Urinary bladder (tissue), 4 donors: ENCODE results near the gene SETSIP. TPM values are rescaled to one million over a fixed set of nuclear protein-coding genes. Genes with fewer than 3 reads are reported as not detected.
"Not testable (repeated sequence)": the region's sequence is repeated elsewhere in the genome, so short reads cannot be mapped to it uniquely, and the experiment has no call there.

Experiments
- DNase-seq: peaks from one replicate; pipeline ENCODE4 v3.0.0-alpha.2; 2015; ENCODE audit errors: extremely low spot score
- H3K27ac ChIP-seq: one replicate; pipeline ENCODE4 v1.5.1; 2013; ENCODE audit warnings: low read depth, mild to moderate bottlenecking, moderate library complexity
- H3K36me3 ChIP-seq: one replicate; pipeline ENCODE4 v1.6.1; 2013; ENCODE audit warnings: mild to moderate bottlenecking, moderate library complexity; ENCODE audit not compliant: insufficient read depth
- H3K4me1 ChIP-seq: one replicate; pipeline ENCODE4 v1.6.1; 2013; ENCODE audit warnings: mild to moderate bottlenecking, moderate library complexity; ENCODE audit not compliant: insufficient read depth
- H3K4me3 ChIP-seq: one replicate; pipeline ENCODE4 v1.5.1; 2013; ENCODE audit warnings: low read depth, low read length
- WGBS: extraction: QIAGEN DNeasy Blood & Tissue Kit; methylation state at CpG from one replicate; pipeline ENCODE4 v1.1.7; 2013; 5-methylcytosine and 5-hydroxymethylcytosine counted together
- polyA plus RNA-seq: library from polyadenylated mRNA; stranded (reverse); fragments of 200-250 nt; gene quantifications from one replicate; pipeline ENCODE4 v1.2.3, GENCODE V29; 2013
- total RNA-seq: library from RNA; depleted of rRNA; stranded (reverse); fragments of >200 nt; gene quantifications from one replicate; pipeline ENCODE4 v1.2.3, GENCODE V29; 2014
- donor health status: healthy with polysubstance abuse.
- donor health status: healthy.

Gene SETSIP
- total and polyA plus RNA-seq, 2 donors = not detected

DNA sequence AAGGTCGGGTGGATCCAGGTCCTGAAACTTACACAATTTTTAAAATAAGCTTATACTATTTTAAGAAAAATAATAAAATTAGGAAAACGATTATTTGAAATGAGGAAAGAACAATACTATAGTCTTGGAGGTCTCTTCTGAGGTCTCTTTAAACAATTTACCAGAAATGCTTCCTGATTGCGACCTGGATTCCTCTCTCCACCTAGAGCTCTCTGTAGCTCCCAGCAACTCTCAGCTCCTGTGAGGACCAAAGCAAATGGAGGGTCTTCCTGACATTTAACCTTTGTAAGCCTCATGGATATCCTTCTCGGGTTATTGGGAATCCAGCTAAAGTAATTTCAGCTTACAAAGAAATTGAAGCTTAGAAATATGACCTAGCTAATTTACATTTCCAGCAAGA is 5.8 kb upstream of the SETSIP start:
- no peak overlapping the region for H3K27ac ChIP-seq

DNA sequence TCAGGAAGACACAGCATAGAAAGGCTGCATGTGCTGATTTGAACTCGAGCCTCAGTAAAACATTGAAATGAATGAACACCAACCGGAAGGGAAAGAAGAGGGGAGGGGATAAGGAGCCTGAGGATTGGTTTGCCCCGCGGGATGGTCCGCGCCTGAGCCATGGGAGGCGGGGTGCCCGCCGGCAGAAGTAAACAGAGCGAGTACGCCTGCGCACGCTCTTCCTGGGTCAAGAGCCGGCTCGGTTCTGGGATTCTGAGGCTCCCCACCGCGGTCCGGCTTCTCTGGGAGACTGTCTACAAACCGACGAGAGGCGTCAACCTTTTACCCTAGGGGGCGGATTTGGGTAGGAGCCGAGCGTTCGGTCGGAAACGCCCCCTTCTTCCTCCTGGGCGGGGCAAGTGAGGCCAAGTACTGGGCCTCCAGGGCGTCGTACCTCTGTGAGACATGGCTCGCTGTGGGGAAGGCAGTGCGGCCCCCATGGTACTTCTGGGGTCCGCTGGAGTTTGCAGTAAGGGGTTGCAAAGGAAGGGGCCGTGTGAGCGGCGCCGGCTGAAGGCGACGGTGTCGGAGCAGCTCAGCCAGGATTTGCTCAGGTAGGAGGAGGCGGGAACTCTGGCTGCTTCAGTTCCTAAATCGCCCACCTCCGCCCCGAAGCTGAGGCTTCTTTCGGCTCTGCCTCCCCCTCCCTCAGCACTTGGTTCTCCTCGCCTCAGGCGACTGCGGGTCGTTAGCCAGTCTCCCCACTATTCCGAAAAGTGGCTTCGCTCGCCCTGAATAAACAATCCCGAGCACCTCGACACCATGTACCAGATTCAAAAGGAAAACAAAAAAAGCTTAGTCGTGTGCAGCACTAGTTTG is 5.1 kb upstream of the SETSIP start, which contains the start of gene BTBD8:
Gene BTBD8, plus strand, starts transcription at position 218 of the 858 bp plus-strand sequence. Its CDS starts 227 bp downstream, at position 445.
- Histone ChIP-seq H3K27ac (peak within 1 kb of the TSS; percentile 67), H3K4me3 (peak within 1 kb of the TSS; percentile 76), H3K4me1 (no peaks in the 10 kb centered on the region), H3K36me3 (no peaks in the 10 kb centered on the region)
- peak; percentile 50 for DNase-seq
- WGBS = under 1% methylated on average over 55 of the region's 55 CpGs

More for the DNA sequence above, 5.8 kb upstream of the SETSIP start:
- no peak for DNase-seq
- H3K4me3 ChIP-seq = peak overlapping the region; percentile 76
- H3K4me1 ChIP-seq = no peaks in the 10 kb centered on the region
- H3K36me3 ChIP-seq = no peaks in the 10 kb centered on the region
- 30% methylated on average over 4 of the region's 4 CpGs for WGBS

DNA sequence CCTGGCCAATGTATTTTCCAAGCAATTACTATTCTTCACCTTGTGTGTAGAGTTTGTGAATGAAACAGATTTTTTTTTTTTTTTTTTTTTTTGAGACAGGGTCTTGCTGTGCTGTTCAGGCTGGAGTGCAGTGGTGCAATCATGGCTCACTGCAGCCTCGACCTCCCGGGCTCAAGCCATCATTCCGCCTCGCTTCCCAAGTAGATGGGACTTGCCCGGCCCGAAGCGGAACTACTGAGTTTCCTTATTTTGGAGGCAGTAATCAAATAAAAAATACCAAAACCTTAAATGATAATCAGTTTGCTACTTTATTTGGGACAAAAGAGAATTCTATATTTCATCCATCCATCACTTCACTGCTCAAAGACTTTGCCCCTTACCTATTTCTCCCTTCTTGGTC is 4.2 kb upstream of the SETSIP start:
- Histone ChIP-seq H3K4me3 (no peak overlapping the region), H3K36me3 (no peaks in the 10 kb centered on the region), H3K4me1 (no peaks in the 10 kb centered on the region), H3K27ac (no peak overlapping the region)
- DNase-seq = no peak
- WGBS = 94% methylated on average over 7 of the region's 7 CpGs

DNA sequence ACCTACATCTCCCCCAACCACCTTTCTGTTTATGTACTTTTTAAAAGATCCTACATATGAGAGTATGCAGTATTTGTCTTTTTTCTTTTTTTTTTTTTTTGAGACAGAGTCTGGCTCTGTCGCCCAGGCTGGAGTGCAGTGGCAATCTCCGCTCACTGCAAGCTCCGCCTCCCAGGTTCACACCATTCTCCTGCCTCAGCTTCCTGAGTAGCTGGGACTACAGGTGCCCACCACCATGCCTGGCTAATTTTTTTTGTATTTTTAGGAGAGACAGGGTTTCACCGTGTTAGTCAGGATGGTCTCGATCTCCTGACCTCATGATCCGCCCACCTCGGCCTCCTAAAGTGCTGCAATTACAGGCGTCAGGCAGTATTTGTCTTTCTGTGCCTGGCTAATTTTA is 2.9 kb upstream of the SETSIP start:
- not testable (repeated sequence) for H3K27ac ChIP-seq, H3K4me1 ChIP-seq
- WGBS = 88% methylated on average over 8 of the region's 8 CpGs

DNA sequence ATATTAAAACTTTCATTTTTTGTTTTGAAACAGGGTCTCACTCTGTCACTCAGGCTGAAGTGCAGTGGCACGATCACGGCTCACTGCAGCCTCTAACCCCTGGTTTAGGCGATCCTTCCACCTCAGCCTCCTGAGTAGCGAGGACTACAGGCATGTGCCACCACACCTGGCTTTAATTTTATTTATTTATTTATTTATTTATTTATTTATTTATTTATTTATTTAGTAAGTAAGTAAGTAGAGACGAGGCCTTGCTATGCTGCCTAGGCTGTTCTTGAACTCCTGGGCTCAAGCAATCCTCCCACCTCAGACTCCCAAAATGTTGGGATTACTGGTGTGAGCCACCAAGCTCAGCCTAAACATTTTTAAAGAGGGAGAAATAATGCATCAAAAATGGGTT is 1.2 kb upstream of the SETSIP start:
- no peak overlapping the region for H3K4me3 ChIP-seq
- no peaks in the 10 kb centered on the region for H3K4me1 ChIP-seq
- no peak overlapping the region for H3K27ac ChIP-seq
- DNase-seq = no peak
- WGBS = 93% methylated on average over 5 of the region's 5 CpGs
- H3K36me3 ChIP-seq = no peaks in the 10 kb centered on the region

More for the DNA sequence above, 2.9 kb upstream of the SETSIP start:
- H3K4me3 ChIP-seq, H3K36me3 ChIP-seq, DNase-seq: not testable (repeated sequence)

DNA sequence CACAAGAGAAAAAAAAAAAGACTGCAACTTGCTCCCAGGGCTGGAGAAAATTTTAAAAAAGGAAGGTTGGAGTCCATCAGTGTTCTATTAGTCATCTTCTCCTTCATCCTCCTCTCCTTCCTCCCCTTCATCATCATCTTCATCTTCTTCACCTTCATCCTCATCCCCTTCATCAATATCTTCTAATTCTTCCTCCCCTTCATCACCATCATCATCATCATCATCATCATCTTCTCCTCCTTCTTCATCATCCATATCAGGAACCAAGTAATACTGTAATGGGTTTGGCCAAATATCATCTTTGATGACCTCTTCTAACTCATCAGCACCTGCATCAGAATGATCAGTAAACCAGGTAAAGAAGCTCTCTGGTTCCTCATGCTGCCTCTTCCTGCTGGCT is 765 bp downstream of the SETSIP start:
- not testable (repeated sequence) for H3K4me3 ChIP-seq, H3K27ac ChIP-seq, DNase-seq, H3K4me1 ChIP-seq, H3K36me3 ChIP-seq

DNA sequence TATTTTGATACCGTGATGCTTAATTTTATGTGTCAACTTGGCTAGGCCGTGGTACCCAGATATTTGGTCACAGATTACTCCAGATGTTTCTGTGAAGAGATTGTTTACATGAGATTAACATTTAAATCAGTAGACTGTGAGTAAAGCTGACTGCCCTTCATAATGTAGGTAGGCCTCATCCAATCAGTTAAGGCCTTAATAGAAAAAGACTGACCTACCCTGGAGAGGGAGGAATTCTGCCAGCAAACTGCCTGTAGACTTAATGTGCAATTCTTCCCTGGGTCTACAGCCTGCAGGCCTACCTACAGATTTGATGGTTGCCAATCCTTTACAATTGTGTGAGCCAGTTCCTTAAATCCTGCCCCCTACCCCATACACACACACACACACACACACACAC is 4.3 kb downstream of the SETSIP start:
- H3K36me3 ChIP-seq = no peaks in the 10 kb centered on the region
- H3K4me3 ChIP-seq = no peak overlapping the region
- no peak for DNase-seq
- no peak overlapping the region for H3K27ac ChIP-seq
- H3K4me1 ChIP-seq = no peaks in the 10 kb centered on the region
- 58% methylated on average over 2 of the region's 2 CpGs for WGBS

DNA sequence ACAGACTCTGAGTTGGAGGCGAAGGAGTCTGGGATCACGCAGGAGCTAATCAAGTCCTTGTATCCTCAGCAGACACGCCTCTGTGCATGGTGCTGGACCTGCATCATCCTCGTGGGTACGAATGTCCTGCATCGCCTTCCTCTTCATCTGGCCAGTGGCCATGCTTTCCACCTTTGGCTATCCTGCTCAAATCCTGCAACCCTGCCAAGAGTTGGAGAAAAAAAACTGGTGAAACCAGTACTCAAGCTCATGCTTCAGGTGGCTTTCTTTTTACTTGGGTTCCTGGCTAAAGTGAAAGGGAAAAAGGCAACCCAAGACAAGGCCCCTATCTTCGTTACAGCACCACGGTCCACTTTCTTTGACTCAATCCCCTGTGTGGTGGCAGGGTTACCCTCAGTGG is 8.9 kb downstream of the SETSIP start:
- H3K4me3 ChIP-seq = no peak overlapping the region
- 85% methylated on average over 8 of the region's 8 CpGs for WGBS

DNA sequence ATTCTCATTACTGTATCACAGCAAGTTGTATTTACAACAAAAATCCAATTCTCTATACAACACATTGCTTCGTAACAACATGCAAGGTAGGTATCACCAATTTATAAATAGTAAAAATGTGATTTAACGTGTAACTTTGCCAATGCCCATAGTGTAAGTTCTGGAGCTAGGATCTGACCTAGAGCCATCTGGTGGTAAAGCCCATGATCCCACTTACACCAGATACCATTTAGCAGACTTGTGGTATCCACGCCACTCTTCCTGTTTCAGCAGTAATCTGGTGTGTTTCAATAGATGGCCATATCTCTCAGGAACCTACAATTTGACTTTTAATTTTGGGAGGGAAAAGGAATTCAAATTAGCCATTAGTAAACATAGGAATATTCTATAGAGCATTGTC is 10.2 kb downstream of the SETSIP start:
- H3K27ac ChIP-seq = no peak overlapping the region
- no peak for DNase-seq
- no peak overlapping the region for H3K4me3 ChIP-seq
- WGBS = 85% methylated on average over 3 of the region's 3 CpGs
- no peaks in the 10 kb centered on the region for H3K4me1 ChIP-seq
- H3K36me3 ChIP-seq = no peaks in the 10 kb centered on the region

More for the DNA sequence above, 8.9 kb downstream of the SETSIP start:
- Histone ChIP-seq H3K4me1 (no peaks in the 10 kb centered on the region), H3K36me3 (no peaks in the 10 kb centered on the region), H3K27ac (no peak overlapping the region)
- no peak for DNase-seq

DNA sequence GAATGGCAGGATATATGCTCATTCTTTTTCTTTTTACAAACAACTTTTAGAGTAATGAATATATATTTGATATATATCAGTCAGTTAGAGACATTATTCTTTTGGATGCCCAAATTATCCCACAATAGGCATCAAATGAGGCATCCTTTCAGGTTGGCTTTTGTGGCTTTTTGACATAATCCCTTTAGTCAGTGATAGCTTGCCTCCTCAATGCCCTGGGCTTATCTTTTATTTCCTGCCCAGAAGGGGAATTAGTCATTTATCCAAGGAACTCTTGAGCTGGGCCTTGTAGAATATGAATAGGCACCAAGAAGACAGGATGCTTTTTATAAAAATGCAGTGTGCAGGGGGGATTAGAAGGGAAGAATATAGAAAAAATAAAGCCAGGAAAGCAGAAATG is 23.3 kb downstream of the SETSIP start:
- Histone ChIP-seq H3K36me3 (no peaks in the 10 kb centered on the region), H3K4me3 (no peak overlapping the region), H3K4me1 (no peaks in the 10 kb centered on the region), H3K27ac (no peak overlapping the region)
- DNase-seq = no peak

DNA sequence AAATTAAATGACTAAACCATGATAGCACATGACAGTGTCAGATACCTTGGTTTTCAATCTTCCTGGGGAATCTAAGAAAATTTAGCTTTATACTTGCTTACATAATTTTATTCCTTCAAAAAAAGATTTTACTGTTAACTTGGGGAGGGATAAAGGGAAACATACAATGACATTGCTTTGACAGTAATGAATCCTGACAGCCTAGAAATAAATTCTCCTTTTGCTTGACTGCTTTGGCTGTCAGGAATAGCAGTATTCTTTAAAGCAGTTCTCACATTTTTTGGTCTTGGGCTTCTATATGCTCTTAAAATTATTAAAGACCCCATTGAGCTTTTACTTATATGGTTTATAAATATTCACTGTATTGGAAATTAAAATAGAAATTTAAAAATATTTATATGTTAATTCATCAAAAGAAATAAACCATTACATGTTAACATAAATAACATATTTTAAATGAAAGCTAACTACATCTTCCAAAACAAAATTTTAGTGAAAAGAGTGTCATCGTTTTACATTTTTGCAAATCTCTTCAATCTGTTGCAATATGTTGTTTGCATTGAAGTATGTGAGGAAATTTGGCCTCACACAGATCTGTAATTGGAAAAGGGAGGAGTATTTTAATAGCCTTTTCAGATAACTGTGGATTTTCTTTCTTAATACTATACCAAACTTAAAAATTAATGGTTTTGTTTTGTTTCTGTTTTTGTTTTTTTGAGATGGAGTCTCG is 29.3 kb downstream of the SETSIP start:
- DNase-seq = no peak
- Histone ChIP-seq H3K4me1 (no peaks in the 10 kb centered on the region), H3K4me3 (no peak overlapping the region), H3K36me3 (no peaks in the 10 kb centered on the region), H3K27ac (no peak overlapping the region)
- WGBS = 90% methylated on average over 2 of the region's 2 CpGs

DNA sequence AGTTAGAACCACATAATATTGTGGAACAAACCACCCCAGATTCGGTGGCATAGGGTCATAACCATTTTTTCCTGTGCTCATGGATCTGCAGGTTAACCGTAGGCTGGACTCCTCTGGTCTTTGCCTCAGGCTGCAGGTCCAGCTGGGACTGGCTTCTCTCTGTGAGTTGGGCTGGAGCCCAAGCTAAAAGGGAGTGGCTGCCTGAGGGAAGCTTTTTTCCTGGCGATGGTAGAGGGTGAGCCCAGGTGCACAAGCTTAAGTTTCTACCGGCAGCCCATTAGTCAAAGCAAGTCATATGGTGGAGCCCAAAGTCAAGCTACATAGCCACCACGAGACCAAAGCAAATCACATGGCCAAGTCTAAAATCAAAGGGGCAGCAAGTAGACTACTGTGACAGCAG is 31.6 kb downstream of the SETSIP start:
- Histone ChIP-seq H3K4me1 (no peaks in the 10 kb centered on the region), H3K27ac (no peak overlapping the region), H3K4me3 (no peak overlapping the region), H3K36me3 (no peaks in the 10 kb centered on the region)
- WGBS = 74% methylated on average over 5 of the region's 5 CpGs
- no peak for DNase-seq

DNA sequence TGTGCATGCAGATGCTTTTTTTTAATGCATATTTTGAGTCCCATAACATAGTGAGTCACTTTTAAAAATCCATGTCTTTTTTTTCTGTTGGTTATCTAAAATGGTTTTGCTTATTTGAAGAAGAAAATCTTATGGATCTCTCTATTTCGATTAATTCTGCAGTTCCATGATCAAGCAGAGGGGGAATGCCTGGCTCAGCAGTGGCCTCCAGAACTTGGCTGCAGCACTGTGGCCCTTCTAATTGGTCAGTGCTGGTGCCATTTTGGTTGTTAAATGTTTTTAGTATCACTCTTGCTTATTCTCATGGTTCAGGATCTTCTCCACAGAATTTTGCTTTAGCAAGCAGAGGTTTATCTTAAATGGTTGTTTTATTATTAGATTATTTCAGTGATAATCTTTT is 34.2 kb downstream of the SETSIP start:
- no peaks in the 10 kb centered on the region for H3K4me1 ChIP-seq
- DNase-seq = no peak
- H3K27ac ChIP-seq = no peak overlapping the region
- no peaks in the 10 kb centered on the region for H3K36me3 ChIP-seq
- H3K4me3 ChIP-seq = no peak overlapping the region
- 61% methylated on average over 1 of the region's 1 CpG for WGBS

DNA sequence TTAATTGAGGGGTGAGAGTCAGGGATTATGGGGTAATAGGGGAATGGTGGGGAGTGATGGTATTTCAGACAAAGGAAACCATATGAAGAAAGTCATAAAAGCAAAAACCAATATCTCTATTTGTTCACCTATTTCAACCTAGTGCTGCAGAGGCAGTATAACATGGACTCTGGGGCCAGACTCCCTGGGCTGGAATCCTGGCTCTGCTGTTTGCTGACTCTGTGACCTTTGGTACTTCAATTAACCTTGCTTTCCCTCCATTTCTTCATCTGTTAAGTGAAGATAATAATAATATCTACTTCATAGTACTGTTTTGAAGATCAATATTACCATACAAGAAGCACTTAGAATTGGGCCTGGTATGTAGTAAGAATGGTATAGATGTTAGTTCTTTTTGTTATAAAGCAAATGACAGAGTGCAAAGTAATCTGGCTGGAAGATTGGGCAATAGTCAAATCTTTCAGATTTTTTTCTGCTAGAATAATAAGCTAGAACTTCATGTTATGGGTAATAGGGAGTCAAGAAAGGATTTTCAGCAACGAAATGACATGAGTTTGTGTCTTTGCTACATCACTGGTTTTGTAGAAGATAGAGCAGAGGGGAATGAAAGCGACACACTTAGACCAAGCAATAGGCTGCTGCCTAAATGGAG is 36.4 kb downstream of the SETSIP start:
- H3K4me1 ChIP-seq = no peaks in the 10 kb centered on the region
- H3K4me3 ChIP-seq = no peak overlapping the region
- no peak for DNase-seq
- H3K27ac ChIP-seq = no peak overlapping the region
- 92% methylated on average over 2 of the region's 2 CpGs for WGBS
- no peaks in the 10 kb centered on the region for H3K36me3 ChIP-seq
